ENCODE measurements around the gene TBX4.

GRCh38 chr17:61436273-61436672, 15.9 kb upstream of the TBX4 start:
- TF ChIP-seq POLR2A (IDR thresholded peaks at IDR 0.05) (no peak), CTCF (IDR thresholded peaks at IDR 0.05) (no peak)

All from transverse colon (tissue), 3 donors.